SK-N-SH (cell line): ENCODE data around the gene ACACA.

Experiments used
- CTCF ChIP-seq: fragments of 200-600 bp; sonication (generic); IDR thresholded peaks from 2 replicates; pipeline ENCODE4 v1.6.1; 2017; ENCODE audit warnings: antibody characterized with exemption, mild to moderate bottlenecking, moderate library complexity
- EP300 ChIP-seq, 2 experiments: IDR thresholded peaks; 2 replicates each; pipeline versions ENCODE4 v1.4.0 to v1.6.1; 2012; ENCODE audit warnings: borderline replicate concordance in 1 of 2, low read depth in 1 of 2, low read length in 1 of 2
- IRF3 ChIP-seq: fragments of 150-350 bp; IDR thresholded peaks from 2 replicates; pipeline ENCODE4 v1.6.1; 2016; ENCODE audit warnings: mild to moderate bottlenecking, low read depth, low read length
- JUND ChIP-seq: IDR thresholded peaks from 2 replicates; pipeline ENCODE4 v1.4.0; 2012
- MEF2A ChIP-seq: IDR thresholded peaks from 2 replicates; pipeline ENCODE4 v1.4.0; 2012; ENCODE audit warnings: low read depth, borderline replicate concordance
- MXI1 ChIP-seq: IDR thresholded peaks from 2 replicates; pipeline ENCODE4 v1.6.1; 2012; ENCODE audit warnings: mild to moderate bottlenecking, low read depth, low read length, improper control_type of control experiment
- POLR2AphosphoS5 ChIP-seq: IDR thresholded peaks from 2 replicates; pipeline ENCODE4 v1.6.1; 2012; ENCODE audit warnings: low read depth, low read length
- RAD21 ChIP-seq: IDR thresholded peaks from 2 replicates; pipeline ENCODE4 v1.6.1; 2012; ENCODE audit warnings: mild to moderate bottlenecking, low read length
- RFX5 ChIP-seq: IDR thresholded peaks from 2 replicates; pipeline ENCODE4 v1.6.1; 2012; ENCODE audit warnings: mild to moderate bottlenecking, improper control_type of control experiment, low read length
- SIN3A ChIP-seq: IDR thresholded peaks from 2 replicates; pipeline ENCODE4 v1.6.1; 2012; ENCODE audit warnings: low read depth, mild to moderate bottlenecking, low read length, moderate library complexity, borderline replicate concordance
- USF1 ChIP-seq: IDR thresholded peaks from 2 replicates; pipeline ENCODE4 v1.4.0; 2012; ENCODE audit warnings: low read depth, borderline replicate concordance
- YY1 ChIP-seq: IDR thresholded peaks from 2 replicates; pipeline ENCODE4 v1.4.0; 2012; ENCODE audit warnings: low read depth, mild to moderate bottlenecking
- ZBTB33 ChIP-seq: IDR thresholded peaks from 2 replicates; pipeline ENCODE4 v1.4.0; 2012; ENCODE audit warnings: low read depth, borderline replicate concordance
- TF ChIP-seq, protein P1 (sequence below): IDR thresholded peaks from 2 replicates; pipeline ENCODE4 v1.6.1; 2012; ENCODE audit warnings: mild to moderate bottlenecking, low read depth, low read length, moderate library complexity

DNA sequence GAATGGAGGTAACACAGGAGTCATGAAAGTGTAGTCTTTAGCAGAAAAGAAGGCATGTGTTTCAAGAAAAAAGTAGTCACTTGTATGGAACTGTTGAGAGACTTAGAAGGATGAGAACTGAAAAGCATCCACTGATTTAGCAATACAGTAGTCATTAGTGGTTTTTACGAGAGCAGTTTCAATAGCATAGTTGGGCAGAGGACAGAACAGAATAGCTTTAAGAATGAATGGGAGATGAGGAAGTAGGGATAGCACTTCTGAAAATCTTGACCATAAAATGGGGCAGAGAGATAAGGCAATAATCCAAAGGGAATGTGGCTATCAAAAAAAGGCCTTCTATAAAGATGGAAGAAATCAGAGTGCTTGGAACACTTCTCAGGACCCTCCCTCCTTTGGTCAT is 95.7 kb downstream of the ACACA start:
- TF ChIP-seq RAD21 (no peak), JUND (no peak), CTCF (no peak), SIN3A (no peak), USF1 (no peak), IRF3 (no peak), POLR2AphosphoS5 (no peak), YY1 (no peak), EP300 (IDR thresholded peaks at IDR 0.05; ENCODE audit: borderline replicate concordance in 1 of 2, low read depth in 1 of 2, low read length in 1 of 2) (no peak), RFX5 (no peak), ZBTB33 (no peak), MXI1 (no peak), MEF2A (no peak)
- TF ChIP-seq, protein P1, sequence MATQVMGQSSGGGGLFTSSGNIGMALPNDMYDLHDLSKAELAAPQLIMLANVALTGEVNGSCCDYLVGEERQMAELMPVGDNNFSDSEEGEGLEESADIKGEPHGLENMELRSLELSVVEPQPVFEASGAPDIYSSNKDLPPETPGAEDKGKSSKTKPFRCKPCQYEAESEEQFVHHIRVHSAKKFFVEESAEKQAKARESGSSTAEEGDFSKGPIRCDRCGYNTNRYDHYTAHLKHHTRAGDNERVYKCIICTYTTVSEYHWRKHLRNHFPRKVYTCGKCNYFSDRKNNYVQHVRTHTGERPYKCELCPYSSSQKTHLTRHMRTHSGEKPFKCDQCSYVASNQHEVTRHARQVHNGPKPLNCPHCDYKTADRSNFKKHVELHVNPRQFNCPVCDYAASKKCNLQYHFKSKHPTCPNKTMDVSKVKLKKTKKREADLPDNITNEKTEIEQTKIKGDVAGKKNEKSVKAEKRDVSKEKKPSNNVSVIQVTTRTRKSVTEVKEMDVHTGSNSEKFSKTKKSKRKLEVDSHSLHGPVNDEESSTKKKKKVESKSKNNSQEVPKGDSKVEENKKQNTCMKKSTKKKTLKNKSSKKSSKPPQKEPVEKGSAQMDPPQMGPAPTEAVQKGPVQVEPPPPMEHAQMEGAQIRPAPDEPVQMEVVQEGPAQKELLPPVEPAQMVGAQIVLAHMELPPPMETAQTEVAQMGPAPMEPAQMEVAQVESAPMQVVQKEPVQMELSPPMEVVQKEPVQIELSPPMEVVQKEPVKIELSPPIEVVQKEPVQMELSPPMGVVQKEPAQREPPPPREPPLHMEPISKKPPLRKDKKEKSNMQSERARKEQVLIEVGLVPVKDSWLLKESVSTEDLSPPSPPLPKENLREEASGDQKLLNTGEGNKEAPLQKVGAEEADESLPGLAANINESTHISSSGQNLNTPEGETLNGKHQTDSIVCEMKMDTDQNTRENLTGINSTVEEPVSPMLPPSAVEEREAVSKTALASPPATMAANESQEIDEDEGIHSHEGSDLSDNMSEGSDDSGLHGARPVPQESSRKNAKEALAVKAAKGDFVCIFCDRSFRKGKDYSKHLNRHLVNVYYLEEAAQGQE = no peak
